Activated naive CD4-positive, alpha-beta T cell treated with anti-CD3 and anti-CD28 coated beads for 36 hours (primary cell): ENCODE results near the gene GUCY1A2. TPM values are rescaled to one million over a fixed set of nuclear protein-coding genes. Genes with fewer than 3 reads are reported as not detected.
"Not testable (repeated sequence)": the region's sequence is repeated elsewhere in the genome, so short reads cannot be mapped to it uniquely, and the experiment has no call there.

Experiments used
- CTCF ChIA-PET: fragments of 350-600 bp; sonication (Branson Sonifier 250); formaldehyde crosslinking; loops from one replicate; lab custom pipeline; 2021; ENCODE audit warnings: antibody characterized with exemption; lab: Charles Lee
- DNase-seq: peaks from one replicate; pipeline ENCODE4 v3.0.0-alpha.2; 2020
- H3K27ac Mint-ChIP-seq: one replicate; pipeline ENCODE4 v1.8.0; 2021; ENCODE audit warnings: mild to moderate bottlenecking, mixed read lengths
- H3K27me3 Mint-ChIP-seq: one replicate; pipeline ENCODE4 v1.8.0; 2021; ENCODE audit warnings: low read depth, mixed read lengths
- H3K36me3 Mint-ChIP-seq: one replicate; pipeline ENCODE4 v1.8.0; 2021; ENCODE audit warnings: low read depth, mixed read lengths
- H3K4me1 Mint-ChIP-seq: one replicate; pipeline ENCODE4 v1.8.0; 2021; ENCODE audit warnings: low read depth, mixed read lengths
- H3K4me3 Mint-ChIP-seq: one replicate; pipeline ENCODE4 v1.8.0; 2021; ENCODE audit warnings: mild to moderate bottlenecking, moderate library complexity, mixed read lengths
- H3K9me3 Mint-ChIP-seq: one replicate; pipeline ENCODE4 v1.8.0; 2021; ENCODE audit warnings: mixed read lengths
- intact Hi-C: fragments of 100-400 bp; cut with micrococcal nuclease; formaldehyde crosslinking; loops from one replicate; pipeline ENCODE4 v1.15.1; 2023
- total RNA-seq, 2 experiments: library from RNA; stranded (reverse); gene quantifications; one replicate each; pipeline ENCODE4 v1.2.3, GENCODE V29; 2021

GUCY1A2 gene
- total RNA-seq, 2 experiments from 2014 or later, result not detected

DNA sequence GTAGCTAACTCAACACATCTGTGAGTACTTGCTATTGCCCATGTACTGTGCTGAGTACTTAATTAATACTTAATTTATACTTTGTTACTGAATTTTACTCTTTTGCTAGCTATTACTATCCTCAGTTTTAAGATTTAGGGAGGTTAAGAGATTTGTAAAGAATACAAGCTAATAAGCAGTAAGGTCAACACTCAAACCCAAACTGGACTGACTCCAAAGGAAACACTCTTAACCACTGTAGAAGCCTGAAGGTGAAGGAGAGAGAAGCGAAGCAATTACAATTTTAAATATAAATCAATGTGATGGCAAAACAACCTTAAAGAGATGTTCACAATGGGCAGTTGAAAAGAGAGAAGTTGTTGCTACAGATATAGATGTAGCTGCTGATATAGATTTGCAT lies 204.5 kb downstream of the GUCY1A2 start:
- CTCF ChIA-PET, result no interaction called here

DNA sequence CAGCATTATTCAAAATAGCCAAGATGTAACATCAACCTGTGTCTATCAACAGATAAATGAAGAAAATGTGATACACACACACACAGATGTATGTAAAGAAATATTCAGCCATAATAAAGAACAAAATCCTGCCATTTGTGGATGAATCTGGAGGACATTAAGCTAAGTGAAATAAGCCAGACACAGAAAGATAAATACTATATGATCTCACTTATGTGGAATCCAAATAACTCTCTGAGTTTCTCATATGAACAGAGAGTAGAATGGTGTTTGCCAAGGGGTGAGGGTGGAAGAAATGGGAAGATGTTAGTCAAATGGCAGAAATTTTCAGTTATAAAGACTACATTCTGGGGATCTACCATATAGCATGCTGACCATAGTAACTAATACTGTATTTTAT lies 224.2 kb downstream of the GUCY1A2 start:
- CTCF ChIA-PET, result no interaction called here
- no peaks in the 10 kb centered on the region for H3K36me3 Mint-ChIP-seq
- H3K27me3 Mint-ChIP-seq, result no peaks in the 10 kb centered on the region
- intact Hi-C loops, result no loop called here
- H3K4me1 Mint-ChIP-seq, result no peaks in the 10 kb centered on the region
- DNase-seq, result no peak
- H3K9me3 Mint-ChIP-seq, result peaks cover 10% of the 10 kb centered on the region
- no peak overlapping the region for H3K27ac Mint-ChIP-seq
- no peak overlapping the region for H3K4me3 Mint-ChIP-seq

More for the DNA sequence above, 204.5 kb downstream of the GUCY1A2 start:
- no peak for DNase-seq
- H3K27me3 Mint-ChIP-seq, result no peaks in the 10 kb centered on the region
- no peak overlapping the region for H3K27ac Mint-ChIP-seq
- no peaks in the 10 kb centered on the region for H3K36me3 Mint-ChIP-seq
- no peaks in the 10 kb centered on the region for H3K4me1 Mint-ChIP-seq
- intact Hi-C loops, result no loop called here
- peaks cover 7% of the 10 kb centered on the region for H3K9me3 Mint-ChIP-seq
- H3K4me3 Mint-ChIP-seq, result no peak overlapping the region

DNA sequence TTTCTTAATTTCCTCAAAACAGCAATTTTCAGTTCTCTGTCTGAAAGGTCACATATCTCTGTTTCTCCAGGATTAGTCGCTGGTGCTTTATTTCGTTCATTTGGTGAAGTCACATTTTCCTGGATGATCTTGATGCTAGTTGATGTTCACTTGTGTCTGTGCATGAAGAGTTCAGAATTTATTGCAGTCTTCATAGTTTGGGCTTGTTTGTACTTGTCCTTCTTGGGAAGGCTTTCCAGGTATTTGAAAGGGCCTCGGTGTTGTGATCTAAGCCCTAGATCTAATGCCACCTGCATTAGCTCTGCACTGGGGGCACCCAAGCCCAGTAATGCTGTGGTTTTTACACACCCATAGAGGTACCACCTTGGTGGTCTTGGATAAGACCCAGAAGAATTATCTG lies 228.9 kb downstream of the GUCY1A2 start:
- Mint-ChIP-seq H3K9me3 (peaks cover 2% of the 10 kb centered on the region), H3K36me3 (no peaks in the 10 kb centered on the region), H3K27ac (no peak overlapping the region), H3K27me3 (no peaks in the 10 kb centered on the region), H3K4me3 (no peak overlapping the region), H3K4me1 (no peaks in the 10 kb centered on the region)
- CTCF ChIA-PET, result no interaction called here
- no peak for DNase-seq
- intact Hi-C loops, result no loop called here

DNA sequence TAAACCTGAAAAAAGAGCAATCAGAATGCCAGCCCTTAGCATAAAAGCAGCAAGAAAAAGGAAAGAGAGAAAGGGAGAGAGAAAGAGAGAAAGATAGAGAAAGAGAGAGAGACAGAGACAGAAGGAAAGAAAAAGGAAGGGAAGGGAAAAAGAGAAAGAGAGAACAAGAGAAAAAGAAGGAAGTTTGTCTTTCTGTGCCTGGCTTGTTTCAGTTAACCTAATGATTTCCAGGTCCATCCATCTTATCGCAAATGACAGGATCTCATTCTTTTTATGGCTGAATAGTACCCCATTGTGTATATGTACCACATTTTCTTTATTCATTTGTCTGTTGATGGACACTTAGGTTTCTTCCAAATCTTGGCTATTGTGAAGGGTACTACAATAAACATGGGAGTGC lies 230.8 kb downstream of the GUCY1A2 start:
- H3K4me3 Mint-ChIP-seq, result no peak overlapping the region
- intact Hi-C loops, result no loop called here
- H3K27ac Mint-ChIP-seq, result no peak overlapping the region
- no peaks in the 10 kb centered on the region for H3K4me1 Mint-ChIP-seq
- no peaks in the 10 kb centered on the region for H3K27me3 Mint-ChIP-seq
- no peak for DNase-seq
- CTCF ChIA-PET, result no interaction called here
- H3K36me3 Mint-ChIP-seq, result no peaks in the 10 kb centered on the region
- peaks cover 5% of the 10 kb centered on the region for H3K9me3 Mint-ChIP-seq

DNA sequence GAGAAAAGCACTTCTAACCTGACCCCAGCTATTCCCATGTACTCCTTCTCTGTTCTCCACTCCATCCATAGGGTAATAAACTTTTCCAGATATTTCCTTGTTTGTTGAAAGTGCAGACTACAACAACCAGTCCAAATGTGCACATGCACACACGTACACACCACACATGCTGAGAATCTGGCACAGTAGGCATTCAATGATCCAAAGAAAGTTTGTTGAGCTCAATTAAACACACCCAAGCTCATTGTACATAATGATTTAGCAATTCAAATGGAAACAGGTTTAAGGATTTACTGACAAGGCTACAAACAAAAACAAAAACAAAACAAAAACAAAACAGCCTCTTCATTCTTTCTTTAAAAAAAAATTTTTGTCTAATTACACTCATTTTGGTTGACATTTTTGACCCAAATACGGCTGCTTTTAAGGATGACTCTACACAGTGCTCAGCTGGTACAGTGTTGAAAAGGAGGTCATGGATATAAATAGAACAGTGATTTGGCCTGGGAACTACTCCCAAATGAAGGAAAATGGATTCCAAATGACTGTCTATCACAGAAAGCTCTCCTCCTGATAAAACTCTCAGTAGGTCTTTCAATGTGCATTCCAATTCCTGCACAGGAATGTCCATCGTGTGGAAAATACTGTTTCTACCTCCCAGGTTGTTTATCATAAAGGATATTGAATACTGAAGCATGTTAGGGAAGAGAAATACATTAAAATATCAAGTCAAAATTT lies 232.2 kb downstream of the GUCY1A2 start:
- no peak for DNase-seq
- Mint-ChIP-seq H3K36me3 (no peaks in the 10 kb centered on the region), H3K4me1 (no peaks in the 10 kb centered on the region), H3K27me3 (no peaks in the 10 kb centered on the region), H3K4me3 (no peak overlapping the region), H3K27ac (no peak overlapping the region), H3K9me3 (peaks cover 5% of the 10 kb centered on the region)
- CTCF ChIA-PET, result no interaction called here
- intact Hi-C loops, result no loop called here

DNA sequence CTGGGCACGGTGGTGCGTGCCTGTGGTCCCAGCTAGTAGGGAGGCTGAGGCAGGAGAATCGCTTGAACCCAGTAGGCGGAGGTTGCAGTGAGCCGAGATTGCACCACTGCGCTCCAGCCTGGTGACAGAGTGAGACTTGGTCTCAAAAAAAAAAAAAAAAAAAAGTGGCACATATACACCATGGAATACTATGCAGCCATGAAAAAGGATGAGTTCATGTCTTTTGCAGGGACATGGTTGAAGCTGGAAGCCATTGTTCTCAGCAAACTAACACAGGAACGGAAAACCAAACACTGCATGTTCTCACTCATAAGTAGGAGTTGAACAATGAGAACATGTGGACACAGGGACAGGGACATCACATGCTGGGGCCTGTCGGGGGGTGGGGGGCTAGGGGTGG lies 241.0 kb downstream of the GUCY1A2 start:
- H3K4me1 Mint-ChIP-seq, intact Hi-C loops, H3K27me3 Mint-ChIP-seq, H3K4me3 Mint-ChIP-seq, H3K36me3 Mint-ChIP-seq, H3K27ac Mint-ChIP-seq, CTCF ChIA-PET, DNase-seq: not testable (repeated sequence)
- peaks cover 15% of the 10 kb centered on the region for H3K9me3 Mint-ChIP-seq

DNA sequence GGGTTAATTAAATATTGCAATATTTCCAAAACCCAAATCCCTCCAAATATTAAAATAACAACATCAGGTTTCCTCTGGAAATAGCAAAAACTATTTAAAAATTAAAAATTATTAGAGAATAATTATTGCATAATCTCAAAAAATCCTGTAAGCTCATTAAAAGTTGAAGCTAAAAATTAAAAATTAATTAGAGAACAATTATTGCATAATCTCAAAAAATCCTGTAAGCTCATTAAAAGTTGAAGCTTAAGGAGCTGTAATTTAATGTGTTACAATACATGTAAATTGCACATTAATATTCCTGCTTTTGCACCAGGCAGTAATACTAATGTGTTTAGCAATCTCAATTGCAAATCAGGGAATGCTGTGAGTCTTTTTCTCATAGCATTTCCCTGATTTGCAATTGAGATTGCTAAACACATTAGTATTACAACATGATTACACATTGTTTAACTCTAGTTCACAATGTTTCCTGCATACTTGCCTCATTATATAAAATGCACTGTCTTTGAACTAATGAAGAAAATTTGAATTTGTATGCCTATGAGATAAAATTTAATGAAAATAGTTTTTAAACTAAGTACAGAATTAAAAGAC lies 247.7 kb downstream of the GUCY1A2 start:
- no peaks in the 10 kb centered on the region for H3K36me3 Mint-ChIP-seq
- peaks cover 4% of the 10 kb centered on the region for H3K9me3 Mint-ChIP-seq
- CTCF ChIA-PET, result no interaction called here
- intact Hi-C loops, result no loop called here
- H3K27ac Mint-ChIP-seq, result no peak overlapping the region
- H3K4me1 Mint-ChIP-seq, result no peaks in the 10 kb centered on the region
- no peak overlapping the region for H3K4me3 Mint-ChIP-seq
- H3K27me3 Mint-ChIP-seq, result no peaks in the 10 kb centered on the region
- no peak for DNase-seq

DNA sequence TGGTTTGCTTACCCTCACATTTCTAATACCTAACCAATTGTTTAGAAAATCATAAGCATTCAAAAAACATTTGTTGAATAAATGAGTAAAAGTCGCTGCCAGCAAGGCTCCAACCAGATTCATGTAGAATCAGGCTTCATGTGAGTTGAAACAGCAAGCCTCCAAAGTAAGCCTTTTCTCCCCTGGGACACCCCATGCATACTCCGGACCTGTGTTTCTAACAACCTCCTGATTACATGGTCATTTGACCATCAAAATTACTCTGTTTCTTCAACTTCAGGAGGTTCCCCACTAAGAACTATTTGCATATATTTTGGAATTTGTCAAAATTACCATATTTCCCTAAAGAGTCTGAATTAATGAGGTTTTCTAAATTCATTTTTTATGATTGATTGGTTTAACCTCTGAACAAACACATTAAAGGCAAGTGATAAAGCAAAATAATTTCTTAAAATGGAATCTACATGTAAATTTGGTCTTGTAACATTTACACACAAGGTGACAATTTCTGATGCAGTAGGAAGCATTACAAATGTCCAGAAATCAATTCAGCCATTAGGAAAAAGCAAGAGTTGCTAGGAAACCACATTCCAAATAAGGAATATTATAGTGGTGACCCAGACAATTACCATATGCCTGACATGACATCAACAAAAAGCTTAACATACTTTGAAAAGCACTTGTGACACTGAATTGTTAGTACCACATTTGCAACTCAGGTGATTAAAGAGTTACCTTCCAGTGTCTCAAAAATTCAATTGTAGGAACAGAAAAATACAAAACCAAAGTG lies 252.6 kb downstream of the GUCY1A2 start:
- Mint-ChIP-seq H3K4me3 (no peak overlapping the region), H3K27ac (no peak overlapping the region), H3K9me3 (peaks cover 2% of the 10 kb centered on the region), H3K27me3 (no peaks in the 10 kb centered on the region), H3K4me1 (no peaks in the 10 kb centered on the region), H3K36me3 (no peaks in the 10 kb centered on the region)
- intact Hi-C loops, result no loop called here
- CTCF ChIA-PET, result no interaction called here
- no peak for DNase-seq

DNA sequence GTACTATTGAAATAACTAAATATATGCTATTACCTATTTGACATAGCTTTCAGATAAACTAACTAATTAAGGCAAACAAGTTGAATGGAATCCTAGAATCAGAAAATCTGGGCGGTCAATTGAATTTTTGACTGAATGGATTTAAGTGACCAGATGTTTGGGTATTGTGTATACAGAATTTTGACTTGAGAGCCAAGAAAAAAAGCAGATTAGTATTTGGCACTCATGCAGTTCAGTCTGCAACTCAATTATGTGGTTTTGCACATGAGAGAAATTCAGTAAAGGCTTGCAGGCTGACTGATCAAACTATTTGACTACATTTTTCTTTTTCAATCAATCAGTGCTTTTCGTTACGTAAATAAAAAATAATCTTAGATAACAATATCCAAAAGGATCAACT lies 254.8 kb downstream of the GUCY1A2 start:
- no peak overlapping the region for H3K27ac Mint-ChIP-seq
- H3K4me3 Mint-ChIP-seq, result no peak overlapping the region
- H3K4me1 Mint-ChIP-seq, result no peaks in the 10 kb centered on the region
- H3K27me3 Mint-ChIP-seq, result no peaks in the 10 kb centered on the region
- CTCF ChIA-PET, result no interaction called here
- peaks cover 5% of the 10 kb centered on the region for H3K9me3 Mint-ChIP-seq
- H3K36me3 Mint-ChIP-seq, result no peaks in the 10 kb centered on the region
- intact Hi-C loops, result no loop called here
- no peak for DNase-seq

DNA sequence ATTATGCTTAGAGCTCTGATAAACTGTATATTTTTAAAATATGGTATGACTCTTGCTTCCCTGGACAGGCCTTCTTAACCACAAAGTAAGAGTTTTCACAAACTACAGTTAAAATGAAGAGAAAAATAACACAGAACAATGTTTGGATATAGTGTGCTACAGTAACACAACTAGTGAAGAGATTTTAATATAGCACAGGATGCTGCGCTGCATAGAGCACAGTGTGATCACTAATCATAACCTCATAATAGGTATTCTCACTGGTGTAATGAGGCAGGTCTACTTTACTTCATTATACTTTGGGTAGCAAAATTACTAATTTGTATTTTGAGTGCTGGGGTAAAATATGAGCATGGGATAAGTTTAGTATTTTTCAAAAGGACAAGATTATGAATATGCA lies 256.5 kb downstream of the GUCY1A2 start:
- H3K27me3 Mint-ChIP-seq, result no peaks in the 10 kb centered on the region

DNA sequence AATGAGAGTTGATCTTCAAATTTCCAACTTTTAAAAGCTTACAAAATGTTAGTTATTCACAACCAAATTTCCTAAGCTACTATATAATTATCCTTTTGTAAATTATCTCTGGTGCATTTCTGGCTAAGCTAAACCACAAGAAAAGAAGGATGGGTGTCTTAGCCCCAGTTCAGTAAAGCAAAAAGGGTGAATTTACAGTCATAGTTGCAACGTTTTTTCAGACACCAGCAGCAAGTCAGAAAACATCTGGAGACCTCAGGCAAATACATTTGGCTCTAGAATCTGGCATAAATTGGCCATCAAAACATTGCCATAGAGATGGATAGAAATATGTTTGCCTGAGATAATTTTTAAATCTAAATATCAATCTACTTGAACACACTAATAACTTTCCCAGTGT lies 257.0 kb downstream of the GUCY1A2 start:
- Mint-ChIP-seq H3K9me3 (peaks cover 10% of the 10 kb centered on the region), H3K4me3 (no peak overlapping the region), H3K27me3 (no peaks in the 10 kb centered on the region), H3K36me3 (no peaks in the 10 kb centered on the region), H3K27ac (no peak overlapping the region), H3K4me1 (no peaks in the 10 kb centered on the region)
- no peak for DNase-seq
- CTCF ChIA-PET, result no interaction called here
- intact Hi-C loops, result no loop called here

More for the DNA sequence above, 256.5 kb downstream of the GUCY1A2 start:
- H3K27ac Mint-ChIP-seq, result no peak overlapping the region
- H3K4me1 Mint-ChIP-seq, result no peaks in the 10 kb centered on the region
- H3K9me3 Mint-ChIP-seq, result peaks cover 8% of the 10 kb centered on the region
- H3K4me3 Mint-ChIP-seq, result no peak overlapping the region
- no peaks in the 10 kb centered on the region for H3K36me3 Mint-ChIP-seq
- intact Hi-C loops, result no loop called here
- DNase-seq, result no peak
- CTCF ChIA-PET, result no interaction called here

DNA sequence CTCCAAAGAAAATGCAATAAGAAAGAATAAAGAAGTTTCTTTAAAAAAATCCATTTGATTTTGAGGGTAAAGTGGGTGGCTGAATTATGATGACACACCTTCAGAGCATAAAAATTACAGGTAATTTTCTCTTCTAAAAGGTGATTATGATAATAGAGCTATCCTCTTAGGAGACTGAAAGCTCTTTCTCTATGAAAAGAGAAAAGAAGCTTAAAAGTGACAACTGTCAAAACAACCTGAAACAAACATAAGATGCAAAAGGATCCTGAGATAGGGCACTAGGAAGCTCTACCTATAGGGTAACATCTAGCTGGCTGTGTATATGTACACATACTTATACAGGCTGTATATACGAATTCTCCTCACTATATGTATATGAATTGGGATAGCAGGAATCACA lies 270.2 kb downstream of the GUCY1A2 start:
- intact Hi-C loops, result no loop called here
- H3K27me3 Mint-ChIP-seq, result no peaks in the 10 kb centered on the region
- no peak overlapping the region for H3K27ac Mint-ChIP-seq
- CTCF ChIA-PET, result no interaction called here
- H3K4me3 Mint-ChIP-seq, result no peak overlapping the region
- H3K36me3 Mint-ChIP-seq, result no peaks in the 10 kb centered on the region
- DNase-seq, result no peak
- H3K9me3 Mint-ChIP-seq, result peaks cover 4% of the 10 kb centered on the region
- no peaks in the 10 kb centered on the region for H3K4me1 Mint-ChIP-seq

DNA sequence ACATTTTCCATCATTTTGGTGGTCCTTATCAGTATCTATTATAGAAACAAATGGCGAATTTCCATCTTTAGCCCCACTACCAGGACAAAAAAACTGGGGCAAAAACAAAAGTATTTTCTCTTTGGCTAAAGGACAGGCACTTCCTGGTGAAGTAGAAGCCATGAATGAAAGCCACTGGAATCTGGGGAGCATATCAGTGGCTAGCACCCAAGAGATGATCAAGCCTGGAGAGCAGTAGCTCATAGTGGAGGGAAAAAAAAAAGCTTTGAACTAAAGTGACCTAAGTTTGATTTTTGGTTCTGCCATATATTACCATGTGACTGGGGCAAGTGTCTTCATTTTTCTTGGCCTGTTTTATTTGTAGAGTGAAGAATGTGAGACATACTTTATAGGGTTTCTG lies 272.3 kb downstream of the GUCY1A2 start:
- no peaks in the 10 kb centered on the region for H3K36me3 Mint-ChIP-seq
- no peaks in the 10 kb centered on the region for H3K4me1 Mint-ChIP-seq
- H3K4me3 Mint-ChIP-seq, result no peak overlapping the region
- CTCF ChIA-PET, result no interaction called here
- H3K27ac Mint-ChIP-seq, result no peak overlapping the region
- intact Hi-C loops, result no loop called here
- no peak for DNase-seq
- peaks cover 6% of the 10 kb centered on the region for H3K9me3 Mint-ChIP-seq
- no peaks in the 10 kb centered on the region for H3K27me3 Mint-ChIP-seq
